GM19240 (cell line): ENCODE results near the gene RSL1D1.
"Not testable (repeated sequence)": the region's sequence is repeated elsewhere in the genome, so short reads cannot be mapped to it uniquely, and the experiment has no call there.

Experiments used
- DNase-seq: peaks from one replicate; pipeline ENCODE4 v3.0.0; 2011; ENCODE audit warnings: low spot score; ENCODE audit not compliant: insufficient read length

Gene RSL1D1

GRCh38 chr16:11799017-11799381 is 52.3 kb downstream of the RSL1D1 start:
- no peak for DNase-seq

DNA sequence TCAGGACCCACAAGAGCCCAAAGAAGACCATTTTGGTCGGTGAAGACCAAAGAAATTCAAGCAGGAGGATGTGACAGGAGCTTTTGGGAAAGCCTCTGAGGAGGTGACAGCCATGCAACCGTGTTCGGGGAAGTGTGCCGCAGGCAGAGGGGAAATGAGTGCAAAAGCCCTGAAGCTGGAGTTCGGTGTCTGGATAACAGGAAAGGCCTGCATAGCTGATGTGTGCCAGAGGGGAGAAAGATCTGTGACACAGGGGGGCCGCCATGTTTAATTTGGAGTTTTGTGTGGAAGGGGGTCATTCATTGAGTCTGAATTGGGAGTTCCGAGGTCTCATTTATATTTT is 53.4 kb downstream of the RSL1D1 start:
- no peak for DNase-seq

DNA sequence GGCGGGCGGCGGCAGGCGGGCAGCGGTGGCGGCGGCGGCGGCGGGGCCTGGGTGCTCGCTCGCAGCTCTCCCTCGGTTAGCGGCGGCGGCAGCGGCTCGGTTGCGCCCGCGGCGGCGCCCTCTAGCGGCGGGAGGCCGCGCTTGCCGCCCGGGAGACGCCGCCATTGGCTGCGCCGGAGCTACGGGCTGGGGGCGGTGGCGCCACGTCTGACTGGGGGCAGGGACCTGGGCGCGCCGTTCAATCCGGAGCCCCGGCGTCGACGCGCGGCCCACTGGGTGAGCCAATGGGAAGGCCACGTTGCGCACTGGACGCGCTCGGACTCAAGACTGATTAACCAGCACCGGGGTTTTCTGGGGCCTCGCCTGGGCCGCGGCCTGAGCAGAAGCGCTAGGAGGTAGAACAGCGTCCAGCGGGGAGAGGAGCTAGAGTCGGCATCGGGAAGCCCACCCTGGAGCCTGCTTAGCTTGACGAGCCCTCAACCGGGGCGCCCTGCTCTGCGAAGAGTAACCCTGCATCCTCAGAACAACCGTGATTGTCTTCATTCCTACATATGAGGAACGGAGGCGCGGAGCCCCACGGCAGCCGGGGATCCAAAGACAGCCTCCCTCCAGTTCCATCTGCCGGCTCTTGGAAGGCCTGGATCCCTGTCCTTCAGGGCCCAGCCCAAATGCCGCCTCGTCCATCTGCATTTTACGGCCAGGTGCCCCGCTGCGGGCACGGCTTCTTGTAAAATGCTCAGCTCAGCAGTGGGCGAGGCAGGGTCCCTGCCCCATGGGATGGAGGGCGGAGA is 54.0 kb downstream of the RSL1D1 start, which contains the start of gene ZC3H7A:
Gene ZC3H7A (minus strand): TSS at position 93 of the 791 bp plus-strand sequence. CDS start 14,904 bp downstream, outside the sequence.
- peak; percentile 70 for DNase-seq

DNA sequence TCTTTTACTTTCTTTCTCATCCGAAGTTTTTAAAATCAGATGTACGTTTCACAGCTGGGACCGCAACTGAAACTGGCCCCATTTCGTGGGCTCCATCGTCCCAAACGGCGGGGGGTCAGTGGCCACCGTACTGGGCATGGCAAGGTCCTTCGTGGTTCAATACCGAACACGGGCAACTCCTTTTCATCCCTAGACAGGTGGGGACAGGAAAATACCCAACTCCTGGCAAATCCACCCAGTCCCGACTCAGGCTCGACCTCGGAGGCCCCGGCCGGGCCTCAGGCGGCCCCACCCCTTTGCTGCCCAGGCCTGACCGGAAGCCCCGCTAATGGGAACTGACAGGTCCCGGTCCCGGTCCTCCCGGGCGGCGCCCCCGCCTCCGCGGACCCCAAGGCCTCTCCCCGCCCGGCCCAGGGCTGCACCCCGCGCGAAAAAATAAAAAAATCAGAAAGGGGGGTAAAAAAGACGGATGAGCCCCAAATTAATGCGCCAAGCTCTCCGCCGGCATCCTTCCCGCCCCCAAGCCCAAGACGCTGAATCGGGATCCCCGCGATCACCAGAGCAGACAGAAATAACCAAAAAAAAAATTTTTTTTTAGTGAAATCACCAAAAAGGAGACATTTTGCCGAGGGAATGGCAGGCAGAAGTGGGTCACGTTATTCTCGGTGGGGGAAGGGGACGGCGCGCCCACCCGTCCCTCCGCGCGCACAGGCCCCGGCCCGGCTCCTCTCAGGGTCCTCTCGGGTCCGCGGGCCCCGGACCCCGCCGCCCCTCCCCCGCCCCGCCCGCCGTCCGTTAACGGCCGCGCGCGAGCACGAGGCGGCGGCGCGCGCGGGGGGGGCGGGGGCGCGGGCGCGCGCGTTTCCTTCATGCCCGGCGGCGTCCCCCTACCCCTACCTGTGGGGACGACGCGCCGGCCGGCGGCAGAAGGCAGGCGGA is 54.8 kb downstream of the RSL1D1 start:
- no peak for DNase-seq

DNA sequence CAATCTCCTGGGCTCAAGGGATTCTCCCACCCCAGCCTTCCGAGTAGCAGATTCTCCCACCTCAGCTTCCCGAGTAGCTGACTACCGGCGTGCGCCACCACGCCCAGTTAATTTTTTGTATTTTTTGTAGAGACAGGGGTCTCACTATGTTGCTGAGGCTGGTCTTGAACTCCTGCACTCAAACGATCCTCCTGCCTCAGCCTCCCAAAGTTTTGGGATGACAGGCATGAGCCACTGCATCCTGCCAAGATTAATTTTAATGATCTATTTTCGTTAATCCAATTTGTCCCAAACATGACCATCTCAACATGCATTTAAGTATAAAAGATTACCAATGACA is 55.5 kb downstream of the RSL1D1 start:
- no peak for DNase-seq

DNA sequence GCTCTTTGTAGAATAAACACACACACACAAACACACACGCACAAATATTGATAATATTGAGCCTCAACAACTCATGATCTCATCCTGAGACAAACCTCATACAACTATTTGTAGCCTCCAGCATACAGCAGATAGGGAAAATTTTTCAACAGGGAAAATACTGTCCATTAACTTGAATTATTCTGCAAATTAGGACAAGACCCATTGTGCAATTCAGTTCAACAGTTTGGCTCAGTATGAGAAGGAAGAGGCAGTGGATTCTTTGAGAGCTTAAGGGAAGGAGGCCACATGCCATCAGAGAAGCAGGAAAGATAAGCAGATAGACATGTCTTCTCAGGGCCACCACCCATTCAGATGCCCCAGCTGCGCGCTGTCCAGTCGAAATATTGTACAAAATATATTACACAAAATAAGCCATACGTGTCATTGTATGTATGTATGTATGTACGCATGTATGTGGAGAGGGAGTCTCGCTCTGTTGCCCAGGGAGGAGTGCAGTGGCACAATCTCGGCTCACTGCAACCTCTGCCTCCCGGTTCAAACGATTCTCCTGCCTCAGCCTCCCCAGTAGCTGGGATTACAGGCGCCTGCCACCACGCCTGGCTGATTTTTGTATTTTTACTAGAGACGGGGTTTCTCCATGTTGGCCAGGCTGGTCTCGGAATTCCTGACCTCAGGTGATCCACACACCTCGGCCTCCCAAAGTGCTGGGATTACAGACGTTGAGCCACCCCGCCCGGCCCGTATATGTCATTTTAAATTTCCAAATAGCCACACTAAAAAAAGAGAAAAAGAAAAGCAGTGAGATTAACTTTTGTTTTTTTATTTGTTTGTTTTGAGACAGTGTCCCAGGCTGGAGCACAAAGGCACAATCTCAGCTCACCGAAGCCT is 56.1 kb downstream of the RSL1D1 start:
- DNase-seq, result no peak

GRCh38 chr16:11794447-11794846 is 56.9 kb downstream of the RSL1D1 start:
- DNase-seq, result no peak

DNA sequence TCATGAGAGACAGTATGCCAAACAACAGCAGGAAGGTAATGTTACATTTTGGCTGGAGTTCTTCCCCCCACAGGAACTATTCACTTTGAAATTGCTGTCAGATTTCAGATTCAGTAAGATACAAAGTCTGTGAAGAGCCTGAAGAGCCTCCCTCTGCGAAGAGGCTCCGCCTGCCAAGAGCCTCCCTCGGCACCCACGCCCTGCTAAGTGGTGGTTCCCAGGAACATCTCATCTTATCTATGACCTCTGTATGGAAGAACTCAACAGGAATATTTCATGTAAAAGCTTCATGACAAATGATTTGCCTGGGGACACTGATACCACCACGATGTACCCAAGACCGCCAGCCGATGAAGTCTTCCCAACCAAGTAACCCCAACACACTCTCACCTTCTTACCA is 57.5 kb downstream of the RSL1D1 start:
- DNase-seq, result no peak

GRCh38 chr16:11792410-11793241 is 58.7 kb downstream of the RSL1D1 start:
- no peak for DNase-seq

DNA sequence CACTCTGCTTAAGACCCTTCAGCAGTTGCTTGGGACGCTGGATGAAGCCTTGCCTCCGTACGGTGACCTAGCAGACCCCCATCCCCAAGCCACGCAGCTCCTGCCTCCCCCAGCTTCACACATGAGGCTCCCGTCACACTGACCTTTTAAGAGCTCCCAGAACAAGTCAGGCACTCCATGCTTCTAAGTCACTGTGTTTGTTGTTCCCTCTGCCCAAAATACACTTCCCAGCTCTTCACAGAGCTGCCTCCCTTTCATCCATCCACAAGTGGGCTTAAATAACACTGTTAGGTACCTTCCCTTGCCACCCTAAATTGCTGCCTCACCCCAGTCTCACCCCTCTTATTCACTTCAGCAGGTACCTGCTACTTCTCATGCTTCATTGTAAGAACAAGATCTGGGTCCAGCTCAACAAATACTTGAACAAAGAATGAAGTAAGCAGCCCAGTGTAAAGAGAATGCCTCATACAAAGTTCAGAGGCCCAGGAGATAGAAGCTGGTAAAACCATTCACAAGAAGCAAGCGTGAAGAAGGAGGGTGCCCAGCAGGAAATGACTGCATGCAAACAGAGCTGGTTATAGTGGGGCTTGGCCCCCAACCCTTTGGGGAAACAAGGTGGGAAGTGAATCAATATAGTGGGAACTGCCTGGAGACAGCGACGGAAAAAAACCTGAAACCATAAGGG is 60.1 kb downstream of the RSL1D1 start:
- DNase-seq, result no peak

DNA sequence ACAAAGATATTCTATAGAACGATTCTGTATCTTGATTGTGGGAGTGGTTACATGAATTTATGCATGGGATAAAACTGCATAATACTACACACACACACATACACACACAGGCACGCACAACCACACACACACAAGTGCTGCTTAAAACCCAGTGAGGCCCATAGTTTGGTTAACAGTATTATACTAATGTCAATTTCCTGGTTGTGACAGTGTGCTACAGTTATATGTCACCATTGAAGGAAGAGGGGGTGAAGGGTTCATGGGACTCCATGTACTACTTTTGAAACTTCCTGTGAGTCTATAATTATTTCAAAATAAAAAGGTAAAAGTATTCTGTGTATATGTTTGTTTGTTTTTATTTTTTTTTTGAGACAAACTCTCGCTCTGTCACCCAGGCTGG is 62.4 kb downstream of the RSL1D1 start:
- no peak for DNase-seq

- DNase-seq, result not testable (repeated sequence)
Observed at GRCh38 chr16:11784980-11785599, 66.3 kb downstream of the RSL1D1 start.

- not testable (repeated sequence) for DNase-seq
Observed at GRCh38 chr16:11784381-11784780, 67.0 kb downstream of the RSL1D1 start.

GRCh38 chr16:11784038-11784369 is 67.3 kb downstream of the RSL1D1 start:
- DNase-seq, result no peak
